Glomerular visceral epithelial cell (primary cell): ENCODE results near the gene CRLF3.
"Not testable (repeated sequence)": the region's sequence is repeated elsewhere in the genome, so short reads cannot be mapped to it uniquely, and the experiment has no call there.

Experiments
- DNase-seq: peaks from one replicate; pipeline ENCODE4 v3.0.0-alpha.2; 2016; ENCODE audit errors: extremely low spot score

CRLF3 gene, protein sequence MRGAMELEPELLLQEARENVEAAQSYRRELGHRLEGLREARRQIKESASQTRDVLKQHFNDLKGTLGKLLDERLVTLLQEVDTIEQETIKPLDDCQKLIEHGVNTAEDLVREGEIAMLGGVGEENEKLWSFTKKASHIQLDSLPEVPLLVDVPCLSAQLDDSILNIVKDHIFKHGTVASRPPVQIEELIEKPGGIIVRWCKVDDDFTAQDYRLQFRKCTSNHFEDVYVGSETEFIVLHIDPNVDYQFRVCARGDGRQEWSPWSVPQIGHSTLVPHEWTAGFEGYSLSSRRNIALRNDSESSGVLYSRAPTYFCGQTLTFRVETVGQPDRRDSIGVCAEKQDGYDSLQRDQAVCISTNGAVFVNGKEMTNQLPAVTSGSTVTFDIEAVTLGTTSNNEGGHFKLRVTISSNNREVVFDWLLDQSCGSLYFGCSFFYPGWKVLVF

DNA sequence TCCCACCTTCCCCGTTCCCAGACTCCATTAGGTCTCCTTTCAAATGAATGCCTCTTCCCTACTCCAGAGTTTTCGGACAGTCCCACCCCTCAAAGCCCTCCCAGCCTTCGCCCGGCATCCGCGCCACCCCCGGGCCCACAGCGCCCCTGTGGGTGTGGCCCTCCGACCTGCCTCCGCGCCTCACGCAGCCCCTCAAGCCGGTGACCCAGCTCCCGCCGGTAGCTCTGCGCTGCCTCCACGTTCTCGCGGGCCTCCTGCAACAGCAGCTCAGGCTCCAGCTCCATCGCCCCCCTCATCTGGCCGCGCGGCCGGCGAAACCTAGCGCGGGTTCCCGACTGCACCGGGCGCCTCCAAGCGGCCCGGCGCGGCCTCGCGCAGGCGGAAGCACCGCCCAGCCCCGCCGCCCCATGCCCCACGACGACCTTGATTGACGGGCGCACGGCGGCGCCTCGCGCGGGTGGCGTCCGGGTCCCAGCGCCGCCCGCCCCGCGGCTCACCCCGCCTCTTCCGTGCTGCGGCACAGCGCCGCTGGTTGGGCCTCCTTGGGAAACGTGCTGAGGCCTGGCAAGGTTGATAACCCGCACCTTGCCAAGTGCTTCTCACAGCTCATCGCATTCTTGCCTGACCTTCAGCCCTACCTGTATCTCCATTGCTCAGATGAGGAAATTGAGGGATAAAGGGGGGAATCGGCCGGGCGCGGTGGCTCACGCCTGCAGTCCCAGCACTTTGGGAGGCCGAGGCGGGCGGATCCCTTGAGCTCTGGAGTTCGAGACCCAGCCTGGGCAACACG, at the start of gene CRLF3:
Gene CRLF3 (minus strand): TSS at position 337 of the 790 bp plus-strand sequence. CDS start 41 bp downstream, at position 296.
- peak; percentile 92 for DNase-seq

DNA sequence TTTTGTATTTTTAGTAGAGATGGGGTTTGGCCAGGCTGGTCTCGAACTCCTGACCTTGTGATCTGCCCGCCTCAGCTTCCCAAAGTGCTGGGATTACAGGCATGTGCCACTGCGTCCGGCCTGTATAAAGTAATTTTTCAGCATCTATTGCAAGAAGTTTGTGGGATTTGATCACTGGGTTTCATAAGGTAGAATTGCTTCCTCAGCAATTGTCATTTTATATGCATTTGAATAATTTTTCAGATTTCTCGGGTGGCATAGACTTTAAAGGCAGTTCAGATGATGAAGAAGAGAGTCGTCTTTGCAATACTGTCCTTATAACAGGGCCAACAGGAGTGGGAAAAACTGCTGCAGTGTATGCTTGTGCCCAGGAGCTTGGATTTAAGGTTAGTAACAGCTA, 44.5 kb upstream of the CRLF3 start:
- DNase-seq: no peak

DNA sequence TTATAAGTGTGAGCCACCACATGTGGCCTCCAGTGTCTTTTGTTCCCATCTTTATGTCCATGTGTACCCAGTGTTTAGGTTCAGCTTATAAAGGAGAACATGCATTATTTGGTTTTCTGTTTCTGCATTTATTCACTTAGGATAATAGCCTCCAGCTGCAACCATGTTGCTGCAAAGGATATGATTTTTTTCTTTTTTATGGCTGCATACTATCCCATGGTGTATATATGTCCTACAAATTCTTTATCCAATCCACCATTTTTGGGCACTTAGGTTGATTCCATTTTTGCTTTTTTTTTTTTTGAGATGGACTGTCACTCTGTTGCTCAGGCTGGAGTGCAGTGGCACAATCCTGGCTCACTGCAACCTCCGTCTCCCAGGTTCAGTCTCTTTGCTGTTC, 40.1 kb upstream of the CRLF3 start:
- no peak for DNase-seq

DNA sequence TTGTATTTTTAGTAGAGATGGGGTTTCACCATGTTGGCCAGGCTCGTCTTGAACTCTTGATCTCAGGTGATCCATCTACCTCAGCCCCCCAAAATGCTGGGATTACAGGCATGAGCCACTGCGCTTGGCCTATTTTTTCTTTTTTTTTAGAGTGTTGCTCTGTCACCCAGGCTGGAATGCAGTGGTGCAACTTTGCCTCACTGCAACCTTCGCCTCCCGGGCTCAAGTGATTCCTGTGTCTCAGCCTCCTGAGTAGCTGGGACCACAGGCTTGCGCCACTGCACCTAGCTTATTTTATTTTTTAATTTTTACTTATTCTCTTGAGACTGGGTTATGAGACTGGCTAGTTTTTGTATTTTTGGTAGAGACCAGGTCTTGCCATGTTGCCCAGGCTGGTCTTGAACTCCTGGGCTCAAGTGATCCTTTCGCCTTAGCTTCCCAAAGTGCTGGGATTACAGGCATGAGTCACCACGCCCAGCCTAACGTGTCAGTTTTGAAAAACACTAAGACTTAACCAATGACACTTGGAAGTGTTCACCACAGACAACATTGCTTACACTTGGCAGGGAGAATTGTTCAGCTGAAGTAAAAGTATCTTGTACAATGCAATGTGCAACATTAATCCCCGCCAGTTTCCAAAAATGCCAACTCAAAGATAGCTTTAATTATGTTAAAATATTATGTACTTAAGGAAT, 34.2 kb upstream of the CRLF3 start:
- no peak for DNase-seq

DNA sequence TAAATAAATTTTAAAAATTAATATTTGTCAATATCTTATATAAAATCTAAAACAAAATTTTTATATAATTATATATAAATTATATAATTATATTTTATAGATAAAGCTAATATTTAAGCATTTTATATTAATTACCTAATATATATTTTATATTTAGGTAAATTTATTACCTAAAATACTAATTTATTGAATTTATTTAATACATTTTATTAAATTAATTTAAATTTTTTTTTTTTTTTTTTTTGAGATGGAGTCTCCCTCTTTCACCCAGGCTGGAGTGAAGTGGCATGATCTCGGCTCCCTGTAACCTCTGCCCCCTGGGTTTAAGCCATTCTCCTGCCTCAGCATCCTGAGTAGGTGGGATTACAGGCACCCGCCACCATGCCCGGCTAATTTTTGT, 29.7 kb upstream of the CRLF3 start:
- DNase-seq: no peak

DNA sequence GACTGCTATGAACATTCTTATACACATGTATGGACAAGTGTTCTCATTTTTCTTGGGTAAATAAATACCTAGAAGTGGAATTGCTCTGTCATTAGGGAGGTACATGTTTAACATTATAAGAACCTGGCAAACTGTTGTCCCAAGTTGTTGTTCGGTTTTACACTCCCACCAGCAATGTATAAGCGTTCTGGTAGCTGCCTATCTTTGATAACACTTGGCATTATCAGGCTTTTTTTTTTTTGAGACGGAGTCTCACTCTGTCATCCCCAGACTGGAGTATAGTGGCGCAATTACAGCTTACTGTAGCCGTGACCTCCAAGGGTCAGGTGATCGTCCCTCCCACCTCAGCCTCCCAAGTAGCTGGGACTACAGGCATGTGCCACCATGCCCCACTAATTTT, 23.5 kb upstream of the CRLF3 start:
- no peak for DNase-seq

DNA sequence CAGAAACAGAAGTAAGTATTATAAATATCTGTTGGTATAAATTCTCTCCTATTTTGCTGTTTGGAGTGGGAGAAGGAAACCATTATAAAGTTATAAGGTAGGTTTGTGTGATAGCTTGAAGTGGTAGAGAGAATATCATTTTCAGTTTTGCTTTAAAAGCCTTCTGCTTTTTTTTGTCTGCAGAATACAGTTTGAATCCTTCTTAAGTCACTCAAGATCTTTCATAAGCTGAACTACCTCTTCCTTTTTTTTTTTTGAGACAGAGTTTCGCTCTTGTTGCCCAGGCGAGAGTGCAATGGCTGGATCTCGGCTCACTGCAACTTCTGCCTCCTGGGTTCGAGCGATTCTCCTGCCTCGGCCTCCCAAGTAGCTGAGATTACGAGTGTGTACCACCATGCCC, 16.3 kb upstream of the CRLF3 start:
- DNase-seq: no peak

DNA sequence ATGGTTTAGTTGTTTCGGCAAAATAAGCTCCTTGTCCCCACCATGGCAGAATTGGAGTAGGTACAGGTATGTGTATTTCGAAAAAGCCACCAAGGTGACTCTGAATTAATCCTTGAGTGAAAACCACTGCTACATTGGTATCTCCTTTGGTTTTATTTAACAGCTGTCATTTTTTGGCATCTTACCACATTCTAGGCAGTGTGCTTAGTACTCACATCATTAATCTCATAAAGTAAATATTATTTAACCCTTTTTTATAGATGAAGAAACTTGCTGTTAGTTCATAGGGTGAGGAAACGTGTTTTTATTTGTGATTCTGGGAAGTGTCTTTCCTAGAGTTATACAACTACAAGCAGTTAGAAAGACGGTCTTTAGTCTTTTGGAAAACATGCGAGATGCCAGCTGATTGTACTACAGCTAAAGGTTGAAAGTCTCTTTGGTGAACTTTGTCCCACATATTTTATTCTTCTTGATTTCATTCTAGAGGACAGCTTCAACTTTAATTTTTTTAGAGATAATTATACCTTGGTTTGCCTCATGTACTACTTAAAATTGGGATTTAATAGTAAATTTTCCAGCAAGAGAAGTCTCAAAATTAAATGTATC, 13.8 kb upstream of the CRLF3 start:
- no peak for DNase-seq

DNA sequence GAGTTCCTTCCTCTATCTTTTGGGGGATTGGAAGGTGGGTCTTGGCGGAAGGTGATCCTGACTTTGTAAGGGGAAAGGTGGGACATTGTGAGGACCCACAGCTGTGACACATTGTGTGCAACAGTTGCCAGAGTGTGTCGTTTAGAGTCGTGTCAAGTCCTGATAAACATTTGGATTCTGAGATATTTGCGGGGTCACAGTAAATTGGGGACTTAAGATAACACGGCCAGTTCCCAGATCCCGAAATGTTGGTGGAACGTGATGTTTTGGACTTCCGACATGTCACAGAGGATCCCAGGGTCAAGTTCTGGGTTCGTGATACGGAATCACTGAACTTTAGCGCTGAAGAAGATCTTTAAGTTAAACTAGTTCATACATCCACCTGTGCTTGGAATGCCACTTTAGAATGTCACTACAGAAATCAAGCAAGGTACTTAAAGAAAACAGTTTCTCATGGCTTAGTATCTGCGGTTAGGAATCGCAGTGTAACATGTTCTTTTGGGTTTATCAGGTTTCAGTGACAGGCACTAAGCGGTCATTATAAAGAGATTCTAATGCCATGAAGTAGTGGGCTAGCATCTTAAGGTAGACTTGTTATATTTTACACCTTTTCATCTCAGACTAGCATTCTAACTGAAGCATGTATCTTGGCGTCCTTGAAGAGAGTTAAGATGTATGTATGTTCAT, 8.1 kb upstream of the CRLF3 start:
- DNase-seq: no peak

DNA sequence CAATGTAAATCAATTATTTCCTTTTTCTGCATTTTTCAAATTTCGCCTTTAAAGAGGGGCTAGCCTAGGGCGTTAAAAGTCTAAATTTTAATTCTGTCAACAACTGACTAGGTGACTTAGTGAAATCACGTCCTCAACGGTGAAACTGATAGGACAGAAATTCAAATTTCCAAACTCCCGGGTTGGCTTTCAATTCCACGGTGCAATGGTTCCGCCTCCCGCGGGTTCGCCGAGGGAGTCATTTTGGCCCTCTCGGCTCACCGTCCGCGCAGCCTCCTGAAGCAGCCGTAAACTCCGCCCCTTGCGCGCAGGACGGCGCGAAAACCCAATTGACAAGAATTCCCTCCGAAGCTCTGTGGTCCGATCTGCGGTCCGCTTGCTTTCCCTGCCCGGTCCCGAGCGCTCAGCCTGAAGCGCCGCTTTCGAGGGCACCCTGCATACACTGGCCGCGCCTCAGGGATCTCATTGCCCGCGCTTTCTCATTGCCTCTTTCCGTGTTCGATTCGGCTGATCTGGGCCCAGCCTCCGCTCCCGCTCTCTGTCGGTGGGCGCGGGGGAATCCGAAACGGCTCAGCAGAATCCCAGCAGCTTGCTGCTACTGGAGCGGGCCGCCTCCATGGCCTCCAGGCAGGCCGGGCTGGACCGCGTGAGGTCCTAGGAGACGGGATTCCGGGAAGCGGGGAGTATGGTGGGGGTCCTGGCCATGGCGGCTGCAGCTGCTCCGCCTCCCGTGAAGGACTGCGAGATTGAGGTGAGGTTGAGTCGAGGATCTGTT, 7.4 kb upstream of the CRLF3 start, which contains the start of gene ATAD5:
Gene ATAD5 (plus strand): TSS at position 304 of the 775 bp plus-strand sequence. CDS start 382 bp downstream, at position 686.
- DNase-seq: peak; percentile 92

DNA sequence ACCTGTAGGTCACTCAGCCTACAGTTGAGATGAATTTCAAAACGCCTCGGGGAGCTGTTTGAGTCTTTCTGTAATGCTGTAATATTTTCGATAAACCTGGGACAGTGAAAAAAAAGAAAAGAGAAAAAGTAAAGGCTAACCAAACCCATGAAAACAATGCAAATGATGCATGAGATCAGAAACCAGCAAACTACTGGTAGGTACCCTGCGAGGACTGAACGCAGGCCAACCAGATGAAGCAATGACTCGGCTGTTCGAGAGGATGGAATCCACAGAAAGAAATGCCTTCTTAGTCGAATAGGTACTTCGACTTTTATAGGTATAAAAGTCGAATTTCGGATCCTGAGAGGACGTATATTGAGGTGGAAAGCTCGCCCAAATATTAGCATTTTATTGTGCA, 6.8 kb upstream of the CRLF3 start:
- peak; percentile 15 for DNase-seq

DNA sequence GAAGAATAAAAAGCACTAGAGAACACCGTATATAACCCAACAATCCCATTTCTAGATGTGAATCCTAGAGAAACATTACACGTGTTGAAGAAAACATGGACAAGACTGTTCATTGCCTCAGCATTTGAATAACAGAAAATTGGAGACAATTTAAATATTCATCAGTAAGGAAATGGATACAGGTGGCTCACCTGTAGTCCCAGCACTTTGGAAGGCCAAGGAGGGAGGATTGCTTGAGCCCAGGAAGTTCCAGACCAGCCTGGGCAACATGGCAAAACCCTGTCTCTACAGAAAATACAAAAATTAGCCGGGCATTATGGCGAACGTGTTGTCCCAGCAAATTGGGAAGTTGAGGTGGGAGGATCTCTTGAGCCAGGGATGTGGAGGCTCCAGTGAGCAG, 4.5 kb upstream of the CRLF3 start:
- no peak for DNase-seq

DNA sequence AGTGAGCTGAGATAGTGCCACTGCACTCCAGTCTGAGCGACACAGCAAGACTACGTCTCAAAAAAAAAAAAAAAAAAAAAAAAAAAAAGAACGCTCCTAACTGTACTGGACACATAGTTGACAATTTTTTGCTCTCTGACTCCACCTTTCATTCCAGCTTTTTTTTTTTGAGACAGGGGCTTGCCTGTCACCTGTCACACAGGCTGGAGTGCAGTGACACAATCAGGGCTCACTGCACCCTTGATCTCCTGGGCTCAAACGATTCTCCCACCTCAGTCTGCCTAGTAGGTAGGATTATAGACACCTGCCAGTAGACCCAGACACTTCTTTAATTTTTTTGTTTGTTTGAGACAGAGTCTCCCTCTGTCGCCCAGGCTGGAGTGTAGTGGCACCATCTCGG, 2.6 kb upstream of the CRLF3 start:
- DNase-seq: no peak

DNA sequence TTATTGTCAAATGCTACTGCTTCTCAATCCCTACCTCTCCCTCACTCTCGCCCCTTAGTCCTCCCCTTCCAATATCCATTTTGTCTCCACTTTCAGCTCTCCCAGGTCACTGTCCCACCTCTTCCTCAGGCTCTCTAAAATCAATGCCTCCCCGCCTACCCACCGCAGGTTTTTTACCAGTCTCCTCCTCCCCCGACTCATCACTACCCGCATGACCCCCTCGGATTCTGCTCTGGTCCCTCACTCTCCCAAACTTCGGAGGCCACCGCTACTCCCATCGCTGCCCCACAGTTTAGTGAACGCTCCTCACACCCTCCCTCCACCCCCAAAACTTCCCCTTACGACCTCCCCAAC, 513 bp downstream of the CRLF3 start:
- peak; percentile 28 for DNase-seq

DNA sequence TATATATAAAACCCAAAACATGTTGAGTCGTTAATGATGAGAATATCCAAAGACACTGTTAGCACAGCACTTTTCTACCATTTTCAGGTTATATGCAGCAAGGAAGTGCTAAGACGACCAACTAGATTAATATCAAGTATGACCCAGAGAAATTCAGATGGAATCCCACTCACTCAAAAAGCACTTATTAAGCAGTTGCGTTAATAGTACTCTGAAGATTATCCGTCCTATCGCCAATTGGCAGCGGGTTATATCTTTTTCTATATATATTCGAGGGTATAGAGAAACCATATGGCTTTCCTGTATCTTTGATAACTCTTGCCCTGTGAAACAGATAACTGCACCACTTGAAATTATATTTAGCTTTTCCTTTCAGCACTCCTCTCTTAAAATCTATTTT, 1.1 kb downstream of the CRLF3 start:
- DNase-seq: no peak

DNA sequence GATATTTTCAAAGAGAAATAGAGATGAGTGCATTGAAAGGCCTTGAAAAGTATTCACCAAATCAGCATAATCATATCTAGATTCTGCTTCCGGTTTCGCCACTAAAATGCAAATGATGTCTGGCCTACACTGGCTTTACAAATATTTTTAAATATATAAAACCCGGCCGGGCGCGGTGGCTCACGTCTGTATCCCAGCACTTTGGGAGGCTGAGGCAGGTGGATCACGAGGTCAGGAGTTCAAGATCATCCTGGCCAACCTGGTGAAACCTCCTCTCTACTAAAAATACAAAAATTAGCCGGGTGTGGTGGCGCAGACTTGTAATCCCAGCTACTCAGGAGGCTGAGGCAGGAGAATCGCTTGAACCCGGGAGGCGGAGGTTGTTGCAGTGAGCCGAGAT, 1.6 kb downstream of the CRLF3 start:
- DNase-seq: not testable (repeated sequence)

DNA sequence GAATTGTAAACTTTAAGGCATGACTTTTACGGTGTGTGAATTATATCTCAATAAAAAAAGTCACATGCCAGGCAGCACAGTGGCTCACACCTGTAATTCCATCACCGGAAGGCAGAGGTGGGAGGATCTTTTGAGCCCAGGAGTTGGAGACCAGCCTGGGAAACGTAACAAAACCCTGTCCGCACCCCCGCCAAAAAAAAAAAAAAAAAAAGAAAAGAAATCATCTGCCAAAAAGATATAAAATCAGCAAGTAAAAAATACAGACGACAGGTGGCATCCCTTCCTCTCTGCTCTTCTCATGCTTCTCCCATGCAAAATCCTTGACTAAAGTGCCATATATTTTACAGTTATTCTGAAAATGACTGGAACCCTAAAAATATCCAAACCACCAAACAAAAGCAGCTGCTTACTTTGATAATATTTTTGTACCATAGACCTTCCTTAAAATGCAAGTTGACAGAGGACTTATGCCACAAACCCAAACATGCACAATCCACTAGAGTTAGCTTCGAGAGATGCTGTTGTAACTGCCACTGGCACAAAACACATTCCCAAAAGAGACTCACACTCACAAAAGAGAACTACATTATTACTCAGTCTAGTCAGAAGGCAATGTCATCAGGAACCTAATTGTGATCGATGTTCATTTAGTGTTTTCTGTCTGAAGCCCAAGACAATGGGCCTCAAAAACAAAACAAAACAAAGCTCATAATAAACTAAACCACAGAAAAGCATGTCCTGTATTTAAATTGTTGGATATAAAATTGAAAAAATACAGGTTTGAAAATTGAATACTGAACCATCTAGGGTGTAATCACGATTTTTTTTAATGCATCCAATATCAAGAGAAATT, 2.4 kb downstream of the CRLF3 start:
- no peak for DNase-seq

DNA sequence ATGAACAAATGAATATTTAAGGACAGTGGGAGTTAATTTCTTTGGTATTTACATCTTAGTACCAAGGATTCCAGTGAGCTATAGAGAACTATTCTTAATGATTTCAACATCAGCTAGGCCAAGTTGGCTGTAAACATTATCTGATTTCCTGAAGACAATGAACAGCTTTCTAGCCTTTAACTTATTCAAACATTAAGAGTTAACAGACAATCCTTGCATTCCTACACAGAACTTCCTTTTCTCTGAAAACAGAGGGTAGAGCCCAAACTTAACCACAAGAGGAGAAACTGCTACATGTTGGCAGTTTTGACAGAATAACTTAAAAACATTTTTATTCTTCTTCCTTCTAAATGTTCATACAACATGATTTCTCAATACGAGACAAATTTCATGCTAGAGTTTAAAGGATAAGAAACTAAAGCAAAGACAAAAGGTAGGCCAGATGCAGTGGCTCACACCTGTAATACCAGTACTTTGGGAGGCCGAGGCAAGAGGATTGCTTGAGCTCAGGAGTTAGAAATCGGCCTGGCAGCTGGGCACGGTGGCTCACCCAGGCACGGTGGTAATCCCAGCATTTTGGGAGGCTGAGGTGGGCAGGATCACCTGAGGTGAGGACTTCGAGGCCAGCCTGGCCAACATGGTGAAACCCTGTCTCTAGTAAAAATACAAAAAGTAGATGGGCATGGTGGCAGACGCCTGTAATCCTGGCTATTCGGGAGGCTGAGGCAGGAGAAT, 4.4 kb downstream of the CRLF3 start:
- DNase-seq: no peak

DNA sequence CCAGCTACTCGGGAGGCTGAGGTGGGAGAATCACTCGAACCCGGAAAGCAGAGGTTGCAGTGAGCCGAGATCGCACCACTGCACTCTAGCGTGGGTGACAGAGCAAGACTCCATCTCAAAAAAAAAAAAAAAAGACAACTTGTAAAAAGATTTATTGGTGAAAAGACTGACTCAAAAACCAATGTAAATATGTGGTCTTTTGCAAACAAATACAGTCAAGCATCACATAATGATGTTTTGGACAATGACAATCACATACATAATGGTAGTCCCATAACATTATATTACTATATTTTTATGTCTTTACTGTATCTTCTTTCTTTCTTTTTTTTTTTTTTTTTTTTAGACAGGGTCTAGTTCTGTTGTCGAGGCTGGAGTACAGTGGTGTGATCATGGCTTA, 8.3 kb downstream of the CRLF3 start:
- DNase-seq: no peak
